ENCODE data around the gene PRIM2. TPM values are rescaled to one million over a fixed set of nuclear protein-coding genes. Genes with fewer than 3 reads are reported as not detected.
"Not testable (repeated sequence)": the region's sequence is repeated elsewhere in the genome, so short reads cannot be mapped to it uniquely, and the experiment has no call there.

Gene PRIM2
- total and polyA plus RNA-seq, 11 donors: 1.6 to 5.4 (median 4.4) TPM

- Histone ChIP-seq H3K9me3 (no peaks in the 10 kb centered on the region), H3K36me3 (no peaks in the 10 kb centered on the region), H3K27ac (no peak overlapping the region), H3K27me3 (no peaks in the 10 kb centered on the region), H3K4me3 (no peak overlapping the region), H3K4me1 (peaks cover 0 to 18% (median 0%) of the 10 kb centered on the region in 12 donors)
- TF ChIP-seq CTCF (IDR thresholded peaks at IDR 0.05) (no peak), POLR2A (IDR thresholded peaks at IDR 0.05) (no peak)
- intact Hi-C loops (cut with DNase I): no loop called here
- no peak for DNase-seq
- 90 to 93% (median 91%) methylated on average over 1 of the region's 1 CpG for WGBS, 4 donors
- no peak for ATAC-seq
Measured at GRCh38 chr6:57307850-57308249, 9.6 kb upstream of the PRIM2 start.

GRCh38 chr6:57308755-57309154 lies 8.7 kb upstream of the PRIM2 start:
- 76 to 88% (median 80%) methylated on average over 2 to 3 of the region's 3 CpGs for WGBS, 4 donors
- intact Hi-C loops (cut with DNase I); H3K36me3 ChIP-seq; H3K9me3 ChIP-seq; H3K27ac ChIP-seq; DNase-seq; H3K27me3 ChIP-seq; H3K4me3 ChIP-seq; ATAC-seq: not testable (repeated sequence)
- peaks cover 0 to 18% (median 3%) of the 10 kb centered on the region in 12 donors for H3K4me1 ChIP-seq

DNA sequence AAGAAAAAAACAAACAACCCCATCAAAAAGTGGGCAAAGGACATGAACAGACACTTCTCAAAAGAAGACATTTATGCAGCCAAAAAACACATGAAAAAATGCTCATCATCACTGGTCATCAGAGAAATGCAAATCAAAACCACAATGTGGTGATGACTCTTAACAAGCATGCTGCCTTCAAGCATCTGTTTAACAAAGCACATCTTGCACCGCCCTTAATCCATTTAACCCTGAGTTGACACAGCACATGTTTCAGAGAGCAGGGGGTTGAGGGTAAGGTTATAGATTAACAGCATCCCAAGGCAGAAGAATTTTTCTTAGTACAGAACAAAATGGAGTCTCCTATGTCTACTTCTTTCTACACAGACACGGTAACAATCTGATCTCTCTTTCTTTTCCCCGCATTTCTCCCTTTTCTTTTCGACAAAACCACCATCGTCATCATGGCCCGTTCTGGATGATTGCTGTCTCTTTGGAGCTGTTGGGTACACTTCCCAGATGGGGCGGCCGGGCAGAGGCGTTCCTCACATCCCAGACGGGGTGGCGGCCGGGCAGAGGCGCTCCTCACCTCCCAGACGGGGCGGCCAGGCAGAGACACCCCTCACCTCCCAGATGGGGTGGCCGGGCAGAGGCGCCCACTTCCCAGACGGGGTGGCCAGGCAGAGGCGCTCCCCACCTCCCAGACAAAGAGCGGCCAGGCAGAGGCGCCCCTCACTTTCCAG lies 7.2 kb upstream of the PRIM2 start:
- ATAC-seq, H3K9me3 ChIP-seq, DNase-seq, H3K36me3 ChIP-seq, H3K27me3 ChIP-seq, H3K27ac ChIP-seq, H3K4me3 ChIP-seq: not testable (repeated sequence)
- WGBS, 4 donors: 89 to 96% (median 93%) methylated on average over 18 to 21 of the region's 21 CpGs
- H3K4me1 ChIP-seq: peaks cover 0 to 17% (median 6%) of the 10 kb centered on the region in 12 donors
- intact Hi-C loops (cut with DNase I): loop anchor here in 5 of 10 donors (10.0 kb wide), 3 partner anchors 135 to 285 kb away; partner anchors contain the start of genes BAG2 (in 3 of the 5) and KIAA1586 (in 1 of the 5)

- H3K4me3 ChIP-seq: no peak overlapping the region
- H3K4me1 ChIP-seq: peaks cover 0 to 15% (median 6%) of the 10 kb centered on the region in 12 donors
- 89 to 100% (median 95%) methylated on average over 1 to 24 of the region's 24 CpGs for WGBS, 4 donors
- DNase-seq: peak in 1 of 5 donors; percentile 60
- H3K36me3 ChIP-seq: no peaks in the 10 kb centered on the region
- no peak overlapping the region for H3K27ac ChIP-seq
- intact Hi-C loops (cut with DNase I): loop anchor here in 5 of 10 donors (10.0 kb wide), 3 partner anchors 136 to 286 kb away; partner anchors contain the start of genes BAG2 (in 3 of the 5) and KIAA1586 (in 1 of the 5)
- no peak for ATAC-seq
- TF ChIP-seq POLR2A (IDR thresholded peaks at IDR 0.05): no peak
- TF ChIP-seq CTCF (IDR thresholded peaks at IDR 0.05): no peak
- H3K27me3 ChIP-seq: no peaks in the 10 kb centered on the region
- no peaks in the 10 kb centered on the region for H3K9me3 ChIP-seq
Measured at GRCh38 chr6:57310817-57311157, 6.6 kb upstream of the PRIM2 start.

- not testable (repeated sequence) for H3K9me3 ChIP-seq, ATAC-seq, H3K36me3 ChIP-seq, H3K4me3 ChIP-seq, H3K27ac ChIP-seq, H3K27me3 ChIP-seq
- intact Hi-C loops (cut with DNase I): loop anchor here in 5 of 10 donors (10.0 kb wide), 3 partner anchors 137 to 287 kb away; partner anchors contain the start of genes BAG2 (in 3 of the 5) and KIAA1586 (in 1 of the 5)
- WGBS, 4 donors: 90 to 96% (median 93%) methylated on average over 33 to 44 of the region's 44 CpGs
- peak in 1 of 5 donors; percentile 60 for DNase-seq
- H3K4me1 ChIP-seq: peaks cover 0 to 15% (median 5%) of the 10 kb centered on the region in 12 donors
Measured at GRCh38 chr6:57311300-57312003, 6.0 kb upstream of the PRIM2 start.
